ENCODE measurements around the gene GALNS. TPM values are rescaled to one million over a fixed set of nuclear protein-coding genes. Genes with fewer than 3 reads are reported as not detected.

GALNS gene
- total and polyA plus RNA-seq, 2 of the 8 experiments (the other 6 are each of a cell fraction or from before 2014, with no cell fraction given) = 8.9 to 17.8 TPM

- no peaks in the 10 kb centered on the region for H3K79me2 ChIP-seq (ENCODE audit: control insufficient read depth in 1 of 2, insufficient read depth in 2 of 2, low read length in 2 of 2)
- no peak for DNase-seq (ENCODE audit: low read depth in 1 of 2, low spot score in 2 of 2)
- no peak overlapping the region for H3K4me2 ChIP-seq (ENCODE audit: insufficient read depth in 1 of 2, low read depth in 2 of 2, low read length in 2 of 2)
- CTCF ChIA-PET (ENCODE audit: partially characterized antibody) = interaction anchor here (1.1 to 1.6 kb wide), 2 partner anchors 9 to 151 kb away, joined by 3 to 5 read pairs; no protein-coding TSS in a partner anchor
- no peak overlapping the region for H2BK120ac ChIP-seq (replicated peaks; ENCODE audit: low read depth, low read length)
- H3K4me3 ChIP-seq (ENCODE audit: extremely low read depth in 1 of 4, insufficient read depth in 2 of 4, low read depth in 3 of 4, low read length in 4 of 4) = no peak overlapping the region
- H3K4ac ChIP-seq (replicated peaks; ENCODE audit: insufficient read length, low read depth, low read length) = no peak overlapping the region
- H3K23me2 ChIP-seq (ENCODE audit: low read depth, low read length) = no peaks in the 10 kb centered on the region
- H2AK5ac ChIP-seq (ENCODE audit: low read depth, low read length) = no peak overlapping the region
- H4K5ac ChIP-seq (ENCODE audit: insufficient read length, low read depth, low read length) = no peak overlapping the region
- no peak overlapping the region for H4K8ac ChIP-seq (ENCODE audit: extremely low read depth, insufficient read depth, low read length)
- WGBS, 2 experiments (ENCODE audit: extremely low coverage in 1 of 2, insufficient coverage in 1 of 2, insufficient read length in 1 of 2, insufficient replicate concordance in 2 of 2, low coverage in 1 of 2, low lambda C conversion rate in 2 of 2, missing lambda C conversion rate in 1 of 2) = 93% methylated on average over 10 of the region's 21 CpGs; no CpG with 5 or more reads in 1 of the 2 experiments
- H3K23ac ChIP-seq (ENCODE audit: insufficient read length) = no peak overlapping the region
- H3K79me1 ChIP-seq (ENCODE audit: low read depth, low read length) = no peaks in the 10 kb centered on the region; the same call in 1 of the 2 replicates
- peaks cover 0 to 5% of the 10 kb centered on the region in 2 experiments; a peak in 1 of 4 replicates for H3K9me3 ChIP-seq (ENCODE audit: insufficient read depth in 2 of 2, low read depth in 1 of 2, low read length in 1 of 2)
- no peak overlapping the region for H3K14ac ChIP-seq (ENCODE audit: insufficient read length)
- H3K36me3 ChIP-seq (ENCODE audit: control insufficient read depth in 2 of 4, insufficient read depth in 4 of 4, low read length in 3 of 4) = peaks cover 0 to 2% (median 0%) of the 10 kb centered on the region in 4 experiments; a peak in 1 of 8 replicates
- no peak overlapping the region for H2BK15ac ChIP-seq (ENCODE audit: low read length)
- no peak overlapping the region for H2AFZ ChIP-seq (ENCODE audit: low read length)
- FAIRE-seq = no peak
- no peak overlapping the region for H3K56ac ChIP-seq (replicated peaks; ENCODE audit: insufficient read length, low read depth, low read length)
- no peak overlapping the region for H3K9ac ChIP-seq (replicated peaks in 1 of 4; ENCODE audit: extremely low read depth in 1 of 4, low read depth in 3 of 4, low read length in 3 of 4)
- H3K4me1 ChIP-seq (replicated peaks in 1 of 4; ENCODE audit: control insufficient read depth in 3 of 4, insufficient read depth in 4 of 4, low read length in 3 of 4) = no peaks in the 10 kb centered on the region
- TF ChIP-seq USF2 (IDR thresholded peaks at IDR 0.05; ENCODE audit: low read length) (no peak), RXRA (IDR thresholded peaks at IDR 0.05; ENCODE audit: insufficient read depth, low read depth, low read length) (no peak), SP2 (IDR thresholded peaks at IDR 0.05; ENCODE audit: low read length) (no peak), TAF7 (optimal IDR thresholded peaks at IDR 0.05; ENCODE audit: borderline replicate concordance, low read depth, low read length) (no peak), EP300 (IDR thresholded peaks at IDR 0.05; ENCODE audit: borderline replicate concordance in 1 of 2, low read depth in 2 of 2, low read length in 2 of 2) (no peak), GTF2F1 (IDR thresholded peaks at IDR 0.05; ENCODE audit: borderline replicate concordance, low read depth, low read length) (no peak)
- no peak overlapping the region for H2BK5ac ChIP-seq (ENCODE audit: low read depth, low read length)
- H4K91ac ChIP-seq (replicated peaks; ENCODE audit: insufficient read length, low read length) = no peak overlapping the region
- POLR2A ChIA-PET (ENCODE audit: partially characterized antibody) = interaction anchor here (1.4 kb wide), 1 partner anchor 17 kb away, joined by 4 read pairs; no protein-coding TSS in a partner anchor
- peaks cover 0 to 5% of the 10 kb centered on the region in 2 experiments for H4K20me1 ChIP-seq (replicated peaks in 1 of 2; ENCODE audit: control insufficient read depth in 1 of 2, insufficient read depth in 2 of 2, low read length in 2 of 2)
- no peak overlapping the region for H3K27ac ChIP-seq (ENCODE audit: low read depth, low read length)
- no peak overlapping the region for H2BK20ac ChIP-seq (ENCODE audit: low read length)
- H3K18ac ChIP-seq (ENCODE audit: extremely low read depth, low read length) = no peak overlapping the region
- no peak overlapping the region for H2BK12ac ChIP-seq (ENCODE audit: low read depth, low read length)
- H3K27me3 ChIP-seq (replicated peaks in 1 of 4; ENCODE audit: control insufficient read depth in 3 of 4, extremely low read depth in 1 of 4, insufficient read depth in 3 of 4, low read length in 3 of 4) = no peaks in the 10 kb centered on the region
These were observed 8.2 kb downstream of the GALNS start for GRCh38 chr16:88848557-88848956.
